ENCODE results near the gene NYAP1.
"Not testable (repeated sequence)": the region's sequence is repeated elsewhere in the genome, so short reads cannot be mapped to it uniquely, and the experiment has no call there.

NYAP1 gene

GRCh38 chr7:100515072-100515532 lies 31.4 kb downstream of the NYAP1 start:
- no peak for DNase-seq

GRCh38 chr7:100516135-100516812 lies 32.5 kb downstream of the NYAP1 start:
- DNase-seq, result no peak

DNA sequence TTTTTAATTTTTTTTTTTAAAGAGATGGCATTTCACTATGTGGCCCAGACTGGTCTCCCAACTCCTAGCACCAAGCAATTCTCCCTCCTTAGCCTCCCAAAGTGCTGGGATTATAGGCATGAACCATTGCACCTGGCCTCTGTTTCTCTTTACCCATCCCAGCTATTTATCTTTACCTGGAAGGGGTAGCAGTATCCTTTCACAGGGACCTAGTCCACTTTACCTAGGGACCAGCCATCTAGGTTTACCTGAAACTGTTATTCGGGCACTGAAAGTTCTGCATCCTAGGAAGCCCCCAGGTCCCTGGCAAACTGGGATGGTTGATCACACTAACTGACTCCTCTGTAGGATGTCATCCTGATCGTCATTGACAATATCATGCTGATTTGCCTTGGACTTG lies 33.6 kb downstream of the NYAP1 start:
- no peak for DNase-seq

GRCh38 chr7:100519580-100519979 lies 35.9 kb downstream of the NYAP1 start:
- DNase-seq, result no peak

- no peak for DNase-seq
Observed at GRCh38 chr7:100520138-100520537, 36.4 kb downstream of the NYAP1 start.

- DNase-seq, result no peak
Observed at GRCh38 chr7:100521076-100521475, 37.3 kb downstream of the NYAP1 start.

DNA sequence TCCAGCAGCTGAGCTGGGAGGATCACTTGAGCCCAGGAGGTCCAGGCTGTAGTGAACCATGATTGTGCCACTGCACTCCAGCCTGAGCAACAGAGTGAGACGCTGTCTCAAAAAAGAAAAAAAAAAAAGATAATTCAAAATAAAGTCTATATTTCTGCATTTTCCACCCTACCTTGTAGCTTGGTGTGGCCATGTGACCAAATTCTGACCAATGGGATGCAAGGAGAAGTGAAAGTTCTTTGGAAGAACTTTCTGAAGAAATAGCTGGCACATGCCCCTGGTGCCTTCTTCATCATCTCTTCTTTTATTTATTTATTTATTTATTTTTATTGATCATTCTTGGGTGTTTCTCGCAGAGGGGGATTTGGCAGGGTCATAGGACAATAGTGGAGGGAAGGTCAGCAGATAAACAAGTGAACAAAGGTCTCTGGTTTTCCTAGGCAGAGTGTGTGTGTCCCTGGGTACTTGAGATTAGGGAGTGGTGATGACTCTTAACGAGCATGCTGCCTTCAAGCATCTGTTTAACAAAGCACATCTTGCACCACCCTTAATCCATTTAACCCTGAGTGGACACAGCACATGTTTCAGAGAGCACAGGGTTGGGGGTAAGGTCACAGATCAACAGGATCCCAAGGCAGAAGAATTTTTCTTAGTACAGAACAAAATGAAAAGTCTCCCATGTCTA lies 38.3 kb downstream of the NYAP1 start:
- DNase-seq, result not testable (repeated sequence)

DNA sequence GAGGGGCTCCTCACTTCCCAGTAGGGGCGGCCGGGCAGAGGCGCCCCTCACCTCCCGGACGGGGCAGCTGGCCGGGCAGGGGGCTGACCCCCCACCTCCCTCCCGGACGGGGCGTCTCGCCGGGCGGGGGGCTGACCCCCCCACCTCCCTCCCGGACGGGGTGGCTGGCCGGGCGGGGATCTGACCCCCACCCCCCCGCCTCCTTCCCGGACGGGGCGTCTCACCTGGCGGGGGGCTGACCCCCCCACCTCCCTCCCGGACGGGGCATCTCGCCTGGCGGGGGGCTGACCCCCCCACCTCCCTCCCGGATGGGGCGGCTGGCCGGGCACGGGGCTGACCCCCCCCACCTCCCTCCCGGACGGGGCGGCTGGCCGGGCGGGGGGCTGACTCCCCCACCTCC lies 39.5 kb downstream of the NYAP1 start:
- not testable (repeated sequence) for DNase-seq

DNA sequence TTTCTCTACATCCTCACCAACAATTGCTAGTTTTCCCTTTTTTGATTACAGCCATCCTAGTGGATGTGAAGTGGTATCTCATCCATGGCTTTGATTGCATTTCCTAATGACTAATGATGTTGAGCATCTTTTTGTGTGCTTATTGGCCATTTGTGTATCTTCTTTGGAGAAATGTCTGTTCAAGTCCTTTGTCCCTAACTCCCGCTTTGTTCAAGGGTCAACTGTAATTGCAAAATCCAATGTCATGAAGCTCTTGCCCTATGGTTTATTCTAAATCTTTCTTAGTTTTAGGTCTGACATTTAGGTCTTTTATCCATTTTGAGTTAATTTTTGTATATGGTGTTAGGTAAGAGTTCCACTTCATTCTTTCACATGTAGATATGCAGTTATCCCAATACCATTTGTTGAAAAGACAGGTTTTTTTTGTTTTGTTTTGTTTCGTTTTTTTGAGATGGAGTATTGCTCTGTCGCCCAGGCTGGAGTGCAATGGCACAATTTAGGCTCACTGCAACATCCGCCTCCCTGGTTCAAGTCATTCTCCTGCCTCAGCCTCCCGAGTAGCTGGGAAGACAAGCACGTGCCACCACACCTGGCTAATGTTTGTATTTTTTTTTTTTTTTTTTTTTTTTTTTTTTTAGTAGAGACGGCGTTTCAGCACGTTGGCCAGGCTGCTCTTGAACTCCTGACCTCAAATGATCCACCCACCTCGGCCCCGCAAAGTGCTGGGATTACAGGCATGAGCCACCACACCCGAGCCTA lies 44.6 kb downstream of the NYAP1 start:
- DNase-seq, result not testable (repeated sequence)

DNA sequence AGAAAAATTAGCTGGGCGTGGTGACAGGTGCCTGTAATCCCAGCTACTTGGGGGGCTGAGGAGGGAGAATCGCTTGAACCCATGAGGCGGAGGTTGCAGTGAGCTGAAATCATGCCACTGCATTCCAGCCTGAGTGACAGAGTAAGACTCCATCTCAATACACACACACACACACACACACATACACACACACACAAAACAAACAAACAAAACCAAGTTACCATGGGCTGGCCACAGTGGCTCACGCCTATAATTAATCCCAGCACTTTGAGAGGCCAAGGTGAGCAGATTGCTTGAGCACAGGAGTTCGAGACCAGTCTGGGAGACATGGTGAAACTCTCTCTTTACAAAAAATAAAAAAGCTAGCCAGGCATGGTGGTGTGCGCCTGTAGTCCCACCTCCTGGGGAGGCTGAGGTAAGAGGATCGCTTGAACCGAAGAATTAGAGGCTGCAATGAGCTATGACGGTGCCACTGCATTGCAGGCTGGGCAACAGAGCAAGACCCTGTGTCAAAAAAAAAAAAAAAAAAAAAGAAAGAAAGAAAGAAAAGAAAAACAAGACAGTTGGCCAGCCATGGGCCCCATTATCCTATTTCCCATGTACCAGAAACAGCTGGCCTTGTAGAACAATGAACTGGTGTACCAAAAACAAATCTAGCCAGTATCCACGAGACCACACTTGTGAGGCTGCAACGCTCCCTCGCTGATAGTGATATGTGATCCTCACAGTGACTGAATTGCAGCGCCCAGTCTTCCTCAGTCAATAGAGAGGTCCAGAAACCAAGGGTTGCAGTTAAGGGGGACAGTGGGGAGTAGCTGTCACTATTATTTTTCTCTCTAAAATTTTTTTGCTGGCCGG lies 48.7 kb downstream of the NYAP1 start:
- DNase-seq, result no peak

DNA sequence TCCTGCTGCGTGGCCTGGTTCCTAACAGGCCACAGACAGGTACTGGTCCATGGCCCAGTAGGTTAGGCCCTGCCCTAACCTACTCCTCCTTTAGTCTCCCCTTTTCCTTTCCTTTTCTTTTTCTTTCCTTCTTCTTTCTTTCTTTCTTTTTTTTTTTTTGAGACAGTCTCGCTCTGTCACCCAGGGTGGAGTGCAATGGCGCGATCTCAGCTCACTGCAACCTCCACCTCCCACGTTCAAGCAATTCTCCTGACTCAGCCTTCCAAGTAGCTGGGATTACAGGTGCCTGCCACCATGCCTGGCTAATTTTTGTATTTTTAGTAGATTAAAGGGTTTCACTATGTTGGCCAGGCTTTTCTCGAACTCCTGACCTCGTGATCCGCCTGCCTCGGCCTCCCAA lies 52.3 kb downstream of the NYAP1 start:
- not testable (repeated sequence) for DNase-seq

- DNase-seq, result not testable (repeated sequence)
Observed at GRCh38 chr7:100536695-100537094, 53.0 kb downstream of the NYAP1 start.

- DNase-seq, result no peak
Observed at GRCh38 chr7:100538348-100538653, 54.6 kb downstream of the NYAP1 start.

DNA sequence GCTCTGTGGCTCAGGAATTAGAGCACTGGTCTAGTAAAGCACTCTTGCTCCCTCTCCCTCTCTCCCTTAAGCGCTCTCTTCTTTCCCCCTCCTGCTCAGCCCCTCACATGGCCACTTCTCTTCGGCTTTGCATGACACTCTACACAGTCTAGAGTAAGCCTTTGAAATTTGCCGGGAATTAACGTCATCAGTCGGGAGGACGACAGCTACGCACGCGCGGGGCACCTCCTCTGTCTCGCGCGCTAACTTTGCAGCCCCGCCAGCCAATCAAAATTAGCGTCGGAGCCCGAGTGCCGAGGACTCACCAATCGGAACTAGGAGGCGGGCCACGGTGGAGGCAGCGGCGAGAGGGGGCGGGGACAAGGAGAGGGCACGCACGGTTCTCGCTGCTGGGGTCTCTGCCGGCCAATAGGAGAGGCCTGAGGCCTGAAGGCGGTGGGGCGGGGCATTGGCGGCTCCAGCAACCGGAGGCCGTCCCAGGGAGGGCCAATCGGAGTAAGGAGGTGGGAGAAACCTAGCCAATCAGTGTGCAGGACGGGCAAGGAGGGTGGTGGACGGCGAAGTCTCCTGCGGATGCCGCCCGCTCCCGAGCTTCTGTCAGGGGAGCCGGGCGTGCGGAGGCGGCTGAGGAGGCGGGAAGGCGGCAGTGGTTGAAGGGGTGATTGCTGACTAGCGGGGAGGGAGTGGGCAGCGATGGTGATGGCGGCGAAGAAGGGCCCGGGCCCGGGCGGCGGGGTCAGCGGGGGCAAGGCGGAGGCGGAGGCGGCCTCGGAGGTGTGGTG lies 55.1 kb downstream of the NYAP1 start, which contains the start of gene AGFG2:
Gene AGFG2, plus strand, starts transcription at position 550 of the 782 bp plus-strand sequence. Its CDS starts 144 bp downstream, at position 694.
- peak; percentile 97 for DNase-seq

- no peak for DNase-seq
Observed at GRCh38 chr7:100539436-100540006, 55.8 kb downstream of the NYAP1 start.

- no peak for DNase-seq
Observed at GRCh38 chr7:100540073-100540723, 56.5 kb downstream of the NYAP1 start.

- not testable (repeated sequence) for DNase-seq
Observed at GRCh38 chr7:100541309-100541708, 57.6 kb downstream of the NYAP1 start.

DNA sequence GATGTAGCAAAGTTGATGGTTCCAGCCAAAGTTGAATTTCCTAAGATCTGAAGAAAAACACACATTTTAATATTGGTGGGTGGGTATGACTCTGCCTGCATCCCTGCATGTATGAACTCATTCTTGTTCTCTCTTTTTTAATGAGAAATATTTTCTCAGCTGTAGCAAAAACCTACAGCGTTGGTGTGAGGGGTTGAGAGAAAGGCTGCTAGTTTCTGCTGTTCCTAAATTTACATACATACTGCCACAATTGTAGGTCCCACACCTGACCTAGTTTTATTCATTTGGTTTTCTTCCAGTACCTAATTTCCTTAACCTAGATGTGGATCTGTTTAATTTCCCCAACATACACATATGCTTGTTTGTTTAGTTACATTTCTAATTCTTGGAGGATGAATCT lies 59.9 kb downstream of the NYAP1 start:
- DNase-seq, result no peak

- DNase-seq, result no peak
Observed at GRCh38 chr7:100544386-100544785, 60.7 kb downstream of the NYAP1 start.
